Smooth muscle cell (in vitro differentiated cells): Measurements from ENCODE around the gene MYH1. TPM values are rescaled to one million over a fixed set of nuclear protein-coding genes. Genes with fewer than 3 reads are reported as not detected.

Experiments used
- DNase-seq: peaks from one replicate; lab custom pipeline; 2025; ENCODE audit not compliant: unreplicated experiment; lab: John Stamatoyannopoulos, UW
- H2AFZ ChIP-seq: fragments of 200-600 bp; sonication (generic); 2 replicates; pipeline ENCODE4 v1.6.0; 2016; ENCODE audit warnings: antibody characterized with exemption, low read depth, mild to moderate bottlenecking
- H3F3A ChIP-seq: fragments of 200-600 bp; sonication (generic); 2 replicates; pipeline ENCODE4 v1.6.0; 2017; ENCODE audit warnings: antibody characterized with exemption, low read depth
- H3K27ac ChIP-seq: fragments of 200-600 bp; sonication (generic); 2 replicates; pipeline ENCODE4 v1.5.1; 2016; ENCODE audit warnings: low read depth, mild to moderate bottlenecking
- H3K27me3 ChIP-seq: fragments of 200-600 bp; sonication (generic); 2 replicates; pipeline ENCODE4 v1.6.1; 2016; ENCODE audit warnings: low read depth, mild to moderate bottlenecking
- H3K36me3 ChIP-seq: fragments of 200-600 bp; sonication (generic); 2 replicates; pipeline ENCODE4 v1.5.1; 2016; ENCODE audit warnings: low read depth
- H3K4me1 ChIP-seq: fragments of 200-600 bp; sonication (generic); 2 replicates; pipeline ENCODE4 v1.5.1; 2016; ENCODE audit warnings: low read depth
- H3K4me2 ChIP-seq: fragments of 200-600 bp; sonication (generic); 2 replicates; pipeline ENCODE4 v1.6.0; 2016; ENCODE audit warnings: mild to moderate bottlenecking
- H3K4me3 ChIP-seq: fragments of 200-600 bp; sonication (generic); 2 replicates; pipeline ENCODE4 v1.5.1; 2016; ENCODE audit warnings: mild to moderate bottlenecking
- H3K79me2 ChIP-seq: fragments of 200-600 bp; sonication (generic); 2 replicates; pipeline ENCODE4 v1.6.0; 2016; ENCODE audit warnings: low read depth, mild to moderate bottlenecking
- H3K9ac ChIP-seq: fragments of 200-600 bp; sonication (generic); 2 replicates; pipeline ENCODE4 v1.6.0; 2016; ENCODE audit warnings: low read depth
- H3K9me3 ChIP-seq: fragments of 200-600 bp; sonication (generic); replicated peaks from 2 replicates; pipeline ENCODE4 v1.5.1; 2016; ENCODE audit warnings: low read depth
- H4K20me1 ChIP-seq: fragments of 200-600 bp; sonication (generic); 2 replicates; pipeline ENCODE4 v1.6.0; 2016; ENCODE audit warnings: low read depth
- WGBS: methylation state at CpG from one replicate; pipeline ENCODE4 v1.1.7; 2016; ENCODE audit warnings: low lambda C conversion rate; 5-methylcytosine and 5-hydroxymethylcytosine counted together
- polyA plus RNA-seq: library from polyadenylated mRNA; unstranded; fragments of >200 nt; fragmentation: Nextera tagmentation; extraction: Ambion mirVana; gene quantifications from 2 replicates; pipeline ENCODE4 v1.2.1, GENCODE V29; 2016
- total RNA-seq: library from RNA; depleted of rRNA; stranded (reverse); fragments of >200 nt; gene quantifications from 2 replicates; pipeline ENCODE4 v1.2.3, GENCODE V29; 2014
- TF ChIP-seq, protein P1 (sequence below): fragments of 200-600 bp; sonication (generic); IDR thresholded peaks from 2 replicates; pipeline ENCODE4 v1.5.1; 2017; ENCODE audit warnings: borderline replicate concordance, mild to moderate bottlenecking, antibody characterized with exemption; ENCODE audit not compliant: insufficient read depth, poor library complexity, severe bottlenecking

Gene MYH1
- total and polyA plus RNA-seq, 2 experiments from 2014 or later = not detected

DNA sequence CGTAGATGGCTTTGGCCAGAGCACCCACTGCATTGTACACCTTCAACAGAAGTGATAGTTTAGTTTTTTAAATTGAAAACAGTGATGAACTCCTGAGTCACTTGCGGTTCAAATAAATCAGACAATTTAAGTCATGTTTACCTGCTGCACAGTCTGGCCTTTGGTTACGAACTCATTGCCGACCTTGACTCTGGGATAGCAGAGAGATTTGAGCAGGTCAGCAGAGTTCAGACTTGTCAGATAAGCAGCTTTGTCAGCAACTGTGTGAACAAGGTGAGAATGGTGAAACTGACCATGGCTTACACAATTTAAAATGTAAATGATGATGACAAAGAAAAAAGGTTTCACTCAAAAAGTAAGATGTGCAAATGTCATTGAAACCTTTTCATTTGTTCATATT, 58.3 kb downstream of the MYH1 start:
- Histone ChIP-seq H4K20me1 (no peaks in the 10 kb centered on the region), H2AFZ (no peak overlapping the region), H3K4me1 (no peaks in the 10 kb centered on the region), H3K9me3 (no peaks in the 10 kb centered on the region), H3K27me3 (no peaks in the 10 kb centered on the region), H3K9ac (no peak overlapping the region), H3K4me3 (no peak overlapping the region), H3K36me3 (no peaks in the 10 kb centered on the region), H3K27ac (no peak overlapping the region), H3K4me2 (no peak overlapping the region), H3F3A (no peaks in the 10 kb centered on the region), H3K79me2 (no peaks in the 10 kb centered on the region)
- WGBS = 92% methylated on average over 4 of the region's 4 CpGs
- no peak for DNase-seq
- TF ChIP-seq, protein P1, sequence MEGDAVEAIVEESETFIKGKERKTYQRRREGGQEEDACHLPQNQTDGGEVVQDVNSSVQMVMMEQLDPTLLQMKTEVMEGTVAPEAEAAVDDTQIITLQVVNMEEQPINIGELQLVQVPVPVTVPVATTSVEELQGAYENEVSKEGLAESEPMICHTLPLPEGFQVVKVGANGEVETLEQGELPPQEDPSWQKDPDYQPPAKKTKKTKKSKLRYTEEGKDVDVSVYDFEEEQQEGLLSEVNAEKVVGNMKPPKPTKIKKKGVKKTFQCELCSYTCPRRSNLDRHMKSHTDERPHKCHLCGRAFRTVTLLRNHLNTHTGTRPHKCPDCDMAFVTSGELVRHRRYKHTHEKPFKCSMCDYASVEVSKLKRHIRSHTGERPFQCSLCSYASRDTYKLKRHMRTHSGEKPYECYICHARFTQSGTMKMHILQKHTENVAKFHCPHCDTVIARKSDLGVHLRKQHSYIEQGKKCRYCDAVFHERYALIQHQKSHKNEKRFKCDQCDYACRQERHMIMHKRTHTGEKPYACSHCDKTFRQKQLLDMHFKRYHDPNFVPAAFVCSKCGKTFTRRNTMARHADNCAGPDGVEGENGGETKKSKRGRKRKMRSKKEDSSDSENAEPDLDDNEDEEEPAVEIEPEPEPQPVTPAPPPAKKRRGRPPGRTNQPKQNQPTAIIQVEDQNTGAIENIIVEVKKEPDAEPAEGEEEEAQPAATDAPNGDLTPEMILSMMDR = no peak

DNA sequence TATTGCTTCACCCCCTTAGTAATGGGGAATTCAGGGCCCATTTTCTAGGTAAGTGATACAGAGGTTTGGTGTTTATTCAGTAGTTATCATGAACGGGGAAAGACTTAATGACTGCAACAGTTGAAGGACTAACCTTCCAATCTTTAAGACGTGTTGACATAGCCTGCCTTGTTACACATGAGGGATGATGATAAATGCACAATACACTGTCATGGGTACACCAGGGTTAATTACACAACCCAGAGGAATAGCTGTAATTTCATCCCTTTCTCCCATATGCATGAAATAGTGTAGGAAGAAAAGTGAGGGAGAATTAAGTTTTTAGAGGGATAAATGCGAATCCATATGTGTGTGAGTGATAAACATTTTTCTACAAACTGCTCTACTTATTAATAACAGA, 59.6 kb downstream of the MYH1 start:
- no peaks in the 10 kb centered on the region for H4K20me1 ChIP-seq
- no peaks in the 10 kb centered on the region for H3F3A ChIP-seq
- no peak overlapping the region for H3K4me3 ChIP-seq
- H3K79me2 ChIP-seq = no peaks in the 10 kb centered on the region
- no peak overlapping the region for H3K27ac ChIP-seq
- H3K4me1 ChIP-seq = no peaks in the 10 kb centered on the region
- WGBS = 87% methylated on average over 3 of the region's 3 CpGs
- no peak overlapping the region for H2AFZ ChIP-seq
- H3K9ac ChIP-seq = no peak overlapping the region
- no peak for DNase-seq
- no peak overlapping the region for H3K4me2 ChIP-seq
- no peaks in the 10 kb centered on the region for H3K9me3 ChIP-seq
- TF ChIP-seq, protein P1 = no peak
- no peaks in the 10 kb centered on the region for H3K27me3 ChIP-seq
- H3K36me3 ChIP-seq = no peaks in the 10 kb centered on the region

DNA sequence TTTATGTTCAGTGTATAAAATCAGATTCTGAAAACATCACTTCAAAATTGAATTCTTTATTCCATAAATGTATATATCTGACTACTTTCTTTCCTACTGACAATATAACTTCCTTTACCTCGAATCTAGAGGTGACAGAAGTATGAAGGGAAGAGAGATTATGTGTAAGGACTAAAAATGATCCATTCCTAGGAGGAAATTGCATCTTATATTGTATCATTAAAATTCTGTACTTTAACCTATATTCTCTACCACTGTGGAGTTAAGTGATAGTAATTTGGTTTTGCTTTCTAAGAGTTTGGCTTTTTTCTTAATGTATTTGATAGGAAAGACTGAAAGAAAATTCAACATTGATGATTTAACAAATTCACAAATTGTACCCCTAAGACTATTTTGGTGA, 60.4 kb downstream of the MYH1 start:
- no peak overlapping the region for H3K27ac ChIP-seq
- H3K4me1 ChIP-seq = no peaks in the 10 kb centered on the region
- DNase-seq = no peak
- no peaks in the 10 kb centered on the region for H3K36me3 ChIP-seq
- H3K4me2 ChIP-seq = no peak overlapping the region
- H3K79me2 ChIP-seq = no peaks in the 10 kb centered on the region
- no peaks in the 10 kb centered on the region for H3K27me3 ChIP-seq
- H3K9me3 ChIP-seq = no peaks in the 10 kb centered on the region
- TF ChIP-seq, protein P1 = no peak
- no peak overlapping the region for H2AFZ ChIP-seq
- no peak overlapping the region for H3K9ac ChIP-seq
- WGBS = 62% methylated on average over 1 of the region's 1 CpG
- H3K4me3 ChIP-seq = no peak overlapping the region
- H4K20me1 ChIP-seq = no peaks in the 10 kb centered on the region
- no peaks in the 10 kb centered on the region for H3F3A ChIP-seq

DNA sequence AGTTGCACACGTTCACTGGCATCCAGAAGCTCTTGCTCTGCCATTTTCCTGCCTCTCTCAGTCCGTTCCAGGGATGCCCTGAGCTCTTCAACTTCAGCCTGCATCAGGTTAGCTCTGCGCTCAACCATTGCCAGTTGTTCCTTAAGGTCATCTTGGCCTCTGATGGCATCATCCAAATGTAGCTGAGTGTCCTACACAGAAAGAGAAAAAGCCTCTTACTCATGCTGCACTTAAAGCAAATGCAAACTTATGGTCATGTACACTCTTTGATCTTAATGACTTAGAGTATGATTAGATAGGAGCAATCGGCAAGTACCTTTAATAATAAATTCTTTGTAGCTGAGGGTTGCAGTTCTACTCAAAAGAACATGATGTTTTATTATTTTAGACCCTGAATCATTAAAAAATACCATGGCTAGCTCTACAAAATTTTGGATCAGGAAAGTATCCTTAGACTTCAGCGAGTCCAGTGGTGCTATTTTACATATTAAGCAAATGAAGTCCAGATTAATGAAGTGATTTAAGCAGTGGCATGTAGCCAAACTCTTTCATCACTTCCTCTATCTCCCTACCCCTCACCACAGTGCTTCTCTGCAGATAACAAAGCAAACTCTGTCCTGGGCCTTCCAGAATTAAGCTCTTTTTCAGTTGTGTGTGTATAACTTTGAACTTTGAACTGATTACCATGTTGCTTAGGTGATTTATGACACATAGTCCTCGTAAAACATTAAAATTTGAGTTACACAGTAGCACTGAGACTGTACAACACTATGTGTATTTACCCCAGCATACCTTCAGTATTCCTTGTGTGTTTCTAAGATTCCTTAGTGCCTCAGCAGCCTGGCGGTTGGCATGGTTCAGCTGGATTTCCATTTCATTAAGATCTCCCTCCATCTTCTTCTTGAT, 71.1 kb downstream of the MYH1 start:
- no peak overlapping the region for H2AFZ ChIP-seq
- H3K27me3 ChIP-seq = no peaks in the 10 kb centered on the region
- no peak overlapping the region for H3K9ac ChIP-seq
- TF ChIP-seq, protein P1 = no peak
- no peaks in the 10 kb centered on the region for H4K20me1 ChIP-seq
- H3K79me2 ChIP-seq = no peaks in the 10 kb centered on the region
- 77% methylated on average over 7 of the region's 7 CpGs for WGBS
- H3K9me3 ChIP-seq = no peaks in the 10 kb centered on the region
- no peaks in the 10 kb centered on the region for H3K4me1 ChIP-seq
- no peak for DNase-seq
- H3K4me2 ChIP-seq = no peak overlapping the region
- H3F3A ChIP-seq = no peaks in the 10 kb centered on the region
- H3K36me3 ChIP-seq = no peaks in the 10 kb centered on the region
- no peak overlapping the region for H3K27ac ChIP-seq
- H3K4me3 ChIP-seq = no peak overlapping the region
